HG03469 (cell line): ENCODE measurements around the gene CMPK2.

Experiments used
- ATAC-seq: cut with Tn5 transposase; IDR thresholded peaks from one replicate; pipeline ENCODE4 v1.9.1; 2021; ENCODE audit warnings: mild to moderate bottlenecking, moderate library complexity, moderate number of reproducible peaks; ENCODE audit not compliant: unreplicated experiment

The CMPK2 gene

DNA sequence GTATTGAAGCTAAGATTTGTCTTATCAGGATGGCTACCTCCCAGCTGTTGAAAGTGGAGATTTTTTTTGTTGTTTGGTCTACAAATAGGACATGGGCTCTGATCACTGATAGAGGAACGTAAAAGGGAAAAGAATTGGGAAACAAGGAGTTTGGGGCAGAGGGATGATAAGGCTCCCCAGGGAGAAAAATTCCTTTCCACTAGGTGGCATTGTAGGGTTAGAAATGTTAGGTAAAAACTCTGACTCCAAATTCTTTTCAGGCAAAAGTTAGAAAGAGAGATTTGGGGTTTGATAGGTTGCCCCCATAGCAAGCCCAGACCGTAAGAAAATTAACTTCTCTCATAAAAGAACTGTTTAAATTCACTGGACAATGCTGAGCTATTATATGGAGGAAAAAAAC lies 19.8 kb downstream of the CMPK2 start:
- ATAC-seq: no peak

DNA sequence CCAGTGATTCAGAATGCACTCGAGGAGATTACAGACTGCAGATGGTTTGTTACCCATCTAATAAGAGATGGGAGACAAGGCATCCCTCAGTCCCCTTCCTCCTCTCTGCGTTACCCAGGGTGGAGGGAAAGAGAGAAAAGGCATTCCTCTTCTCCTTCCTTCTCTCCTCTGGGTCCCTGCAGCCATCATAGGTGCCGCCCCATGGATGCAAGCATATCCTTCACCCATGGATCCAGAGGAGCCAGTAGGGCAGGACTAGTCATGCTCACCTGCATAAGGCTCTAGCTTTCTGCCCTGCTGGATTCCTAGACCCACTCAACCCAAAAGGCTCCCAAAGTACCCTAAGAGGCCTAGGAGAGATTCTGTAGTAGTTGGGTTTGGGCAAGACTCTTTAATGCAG lies 20.4 kb downstream of the CMPK2 start:
- ATAC-seq: no peak

GRCh38 chr2:6841537-6842287 lies 24.0 kb downstream of the CMPK2 start:
- ATAC-seq: no peak

DNA sequence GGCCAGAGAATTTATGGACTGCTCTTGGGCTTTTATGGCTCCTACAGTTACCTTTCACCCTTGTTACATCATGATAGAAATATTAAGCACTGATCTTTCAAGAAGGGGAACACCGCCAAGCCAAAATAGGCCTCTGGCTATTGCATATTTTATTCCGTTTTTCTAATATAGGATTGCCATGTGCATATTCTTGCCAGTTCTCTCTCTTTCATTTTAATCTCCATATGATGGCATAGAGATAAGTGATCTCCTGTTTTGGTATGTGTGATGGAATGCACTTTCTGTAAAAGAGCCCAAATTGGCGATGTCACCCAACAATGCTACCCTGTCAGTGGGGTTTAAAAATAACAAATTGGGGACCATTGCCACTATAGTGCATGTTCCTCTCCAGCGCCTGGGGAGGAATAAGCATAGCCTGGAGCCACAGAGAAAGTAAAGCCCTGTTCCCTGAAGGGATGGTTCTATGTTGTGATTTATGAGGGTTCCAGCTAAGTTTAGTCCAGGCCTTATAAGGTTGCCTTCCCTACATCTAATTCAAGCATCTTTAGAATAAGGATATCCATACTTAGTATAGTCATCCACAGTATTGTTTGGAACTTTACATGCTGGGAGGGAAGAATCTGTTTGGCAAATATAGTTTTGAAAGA lies 26.9 kb downstream of the CMPK2 start:
- no peak for ATAC-seq

GRCh38 chr2:6835467-6835866 lies 30.2 kb downstream of the CMPK2 start:
- ATAC-seq: no peak

- ATAC-seq: no peak
Measured at GRCh38 chr2:6834163-6834562, 31.5 kb downstream of the CMPK2 start.

- ATAC-seq: no peak
Measured at GRCh38 chr2:6833300-6833604, 32.5 kb downstream of the CMPK2 start.

- ATAC-seq: no peak
Measured at GRCh38 chr2:6832596-6833299, 33.0 kb downstream of the CMPK2 start.

DNA sequence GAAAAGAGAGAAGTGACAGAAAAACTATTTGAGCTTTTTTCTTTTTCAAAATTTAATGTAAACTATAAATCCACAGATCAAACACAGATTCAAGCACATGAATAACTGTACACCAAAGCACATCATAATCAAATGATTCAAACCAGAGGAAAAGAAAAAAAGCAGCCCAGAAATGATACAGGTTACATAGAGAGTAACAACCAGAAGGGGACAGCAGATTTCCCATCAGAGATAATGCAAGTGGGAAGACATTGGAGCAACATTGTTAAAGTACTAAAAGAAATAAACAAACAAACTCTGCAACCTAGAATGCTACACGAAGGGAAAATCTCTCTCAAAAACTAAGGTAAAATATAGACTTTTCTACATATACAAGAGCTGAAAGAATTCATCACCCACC lies 34.5 kb downstream of the CMPK2 start:
- ATAC-seq: no peak

- no peak for ATAC-seq
Measured at GRCh38 chr2:6828299-6828584, 37.5 kb downstream of the CMPK2 start.

- ATAC-seq: no peak
Measured at GRCh38 chr2:6827566-6828298, 38.0 kb downstream of the CMPK2 start.

DNA sequence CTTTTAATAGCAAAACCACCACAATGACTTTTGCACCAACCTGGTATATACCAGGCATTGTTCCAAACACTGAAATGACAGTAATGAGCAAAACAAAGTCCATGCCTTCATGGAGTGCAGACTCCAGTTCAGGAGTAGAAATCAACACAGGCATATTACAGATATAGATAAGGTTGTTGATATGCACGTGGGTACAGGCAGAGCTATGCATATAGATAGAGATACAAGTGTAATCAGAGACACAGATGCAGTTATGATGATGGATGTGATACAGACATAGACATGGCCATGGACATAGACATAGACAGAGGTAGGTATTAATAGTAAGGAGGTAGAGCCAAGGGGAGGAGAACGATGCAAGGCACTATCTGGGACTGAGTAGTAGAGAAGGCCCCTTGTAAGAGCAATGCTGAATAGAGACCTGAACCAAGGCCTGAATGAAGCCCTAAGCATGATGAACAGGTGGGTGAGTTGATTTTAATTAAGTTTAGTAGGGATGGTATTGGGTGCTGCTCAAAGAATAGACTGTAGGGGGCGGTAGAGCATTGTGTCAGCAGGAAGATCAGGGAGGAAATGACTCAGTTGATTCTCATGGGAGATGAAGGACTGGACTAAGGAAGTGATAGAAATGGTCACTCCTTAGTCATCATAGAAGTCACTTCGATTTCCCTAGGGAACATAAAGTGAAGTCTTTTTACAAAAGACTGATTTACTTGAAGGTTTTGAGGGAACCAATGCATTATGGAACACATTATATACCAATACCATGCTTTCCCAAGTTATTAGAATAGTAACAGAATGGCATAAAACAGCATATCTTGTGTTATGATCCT lies 39.4 kb downstream of the CMPK2 start:
- peak; percentile 89 for ATAC-seq

DNA sequence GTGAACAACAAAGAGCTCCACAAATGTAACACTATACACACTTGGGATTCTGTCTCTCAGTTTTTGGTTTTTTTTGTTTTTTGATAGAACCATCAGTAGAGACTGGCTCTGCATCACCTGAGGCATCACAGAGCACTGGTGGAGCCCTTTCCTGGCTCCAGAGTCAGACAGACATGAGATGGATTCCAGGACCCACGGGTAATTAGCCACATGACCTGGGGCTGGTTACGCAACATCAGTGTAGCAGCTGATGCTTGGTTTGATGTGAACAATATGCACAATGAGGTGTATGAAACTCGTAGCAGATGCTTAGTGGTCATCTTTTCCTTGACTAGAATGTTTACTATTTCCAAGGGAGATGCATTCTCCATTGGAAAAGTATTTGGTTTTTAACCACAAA lies 40.7 kb downstream of the CMPK2 start:
- no peak for ATAC-seq

DNA sequence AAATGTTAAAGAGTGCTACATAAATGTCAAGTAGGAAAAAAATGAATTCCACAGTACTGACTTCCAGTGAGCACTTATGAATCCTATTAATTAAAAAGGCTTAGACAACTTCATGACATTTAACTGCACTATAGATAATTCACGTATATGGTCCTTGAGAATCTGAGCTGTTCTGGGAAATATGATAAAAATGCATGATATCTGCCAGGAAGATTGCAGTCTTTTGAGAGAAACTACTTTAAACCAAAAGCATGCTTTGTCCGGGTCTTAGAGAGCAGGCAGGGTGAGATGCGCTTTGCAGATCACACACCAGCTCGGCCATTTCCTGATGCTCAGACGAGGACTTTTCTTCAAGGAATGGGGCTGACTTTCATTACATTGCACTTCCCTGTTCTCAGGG lies 42.6 kb downstream of the CMPK2 start:
- ATAC-seq: no peak

DNA sequence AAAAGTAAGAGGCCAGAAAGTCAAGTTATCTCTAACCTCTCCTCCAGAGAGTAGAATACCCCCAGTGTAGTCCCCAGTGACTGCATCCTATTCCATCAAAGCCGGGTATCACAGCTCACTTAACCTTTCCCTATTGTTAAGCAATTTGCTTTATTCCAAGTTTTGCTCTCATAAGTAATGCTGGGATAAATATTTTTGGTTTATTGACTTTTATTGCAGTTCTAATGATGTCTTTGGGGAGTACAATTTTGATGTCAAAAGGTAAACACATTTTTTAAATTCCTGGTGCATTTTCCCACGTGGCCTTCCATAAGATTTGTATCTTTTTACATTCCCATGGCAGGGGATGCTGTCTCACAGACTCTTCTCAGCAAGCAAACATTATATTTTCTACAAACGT lies 43.3 kb downstream of the CMPK2 start:
- no peak for ATAC-seq

DNA sequence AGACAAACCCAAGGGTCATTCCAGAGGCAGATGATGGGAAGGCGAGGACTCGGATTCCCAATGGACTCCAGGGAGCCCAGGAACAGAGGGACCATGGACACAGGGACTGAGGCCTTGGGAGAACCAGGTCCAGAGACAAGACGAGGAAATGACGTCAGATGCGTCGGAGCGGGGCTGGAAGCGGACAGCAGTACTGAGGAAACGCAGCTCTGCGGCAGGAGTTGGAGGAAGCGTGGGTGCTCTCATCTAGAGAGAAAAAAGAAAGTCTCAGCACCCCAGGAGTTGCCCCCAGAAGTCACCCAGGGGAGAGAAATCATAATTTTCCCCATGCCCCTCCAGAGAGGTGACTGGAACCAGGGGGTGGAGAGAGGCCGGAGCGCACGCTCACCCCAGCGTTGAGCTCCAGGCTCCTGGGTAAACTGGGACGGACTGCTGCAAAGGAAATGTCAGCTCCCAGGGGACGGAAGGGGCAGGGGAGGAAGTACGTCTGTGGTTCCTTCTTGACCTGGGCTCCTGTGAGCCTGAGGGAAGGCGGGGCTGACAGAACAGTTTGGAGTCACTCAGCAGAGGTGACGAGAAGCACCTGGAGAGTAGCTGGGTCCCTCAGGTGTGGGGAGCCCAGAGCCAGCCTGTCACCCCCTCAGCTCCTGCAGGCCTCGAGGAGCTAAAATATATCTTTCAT lies 44.7 kb downstream of the CMPK2 start:
- ATAC-seq: no peak

DNA sequence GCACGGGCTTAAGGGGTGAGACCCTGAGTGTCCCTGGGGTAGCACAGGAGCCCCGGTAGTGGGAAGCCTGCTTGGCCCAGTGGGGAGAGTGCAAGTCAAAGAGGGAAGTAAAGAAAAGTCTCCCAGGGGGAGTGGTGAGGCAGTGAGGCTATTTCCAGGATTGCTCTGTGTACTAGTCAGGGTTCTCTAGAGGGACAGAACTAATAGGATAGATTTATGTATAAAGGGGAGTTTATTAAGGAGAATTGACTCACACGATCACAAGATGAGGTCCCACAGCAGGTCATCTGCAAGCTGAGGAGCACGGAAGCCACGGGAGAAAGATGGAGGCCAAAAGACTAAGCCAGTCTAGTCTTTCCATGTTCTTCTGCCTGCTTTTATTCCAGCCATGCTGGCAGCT lies 45.5 kb downstream of the CMPK2 start:
- no peak for ATAC-seq

- no peak for ATAC-seq
Measured at GRCh38 chr2:6819668-6820067, 46.0 kb downstream of the CMPK2 start.

- ATAC-seq: no peak
Measured at GRCh38 chr2:6818012-6818411, 47.7 kb downstream of the CMPK2 start.

- ATAC-seq: peak; percentile 46
Measured at GRCh38 chr2:6814869-6815268, 50.8 kb downstream of the CMPK2 start.
